HTR-8/SVneo (cell line): ENCODE results near the gene HLCS.

ENCODE experiments used
- DNase-seq: peaks from one replicate; pipeline ENCODE4 v3.0.0; 2011; ENCODE audit warnings: low spot score, mixed read lengths; ENCODE audit not compliant: insufficient read length
- FAIRE-seq: peaks from 2 replicates; lab custom pipeline; 2011; peaks lifted over from hg19 to GRCh38; lab: Jason Lieb, UNC

Gene HLCS

GRCh38 chr21:36734367-36735200 is 231.9 kb downstream of the HLCS start:
- FAIRE-seq: no peak

GRCh38 chr21:36733857-36734256 is 232.6 kb downstream of the HLCS start:
- FAIRE-seq: no peak
- no peak for DNase-seq

More at GRCh38 chr21:36734367-36735200, 231.9 kb downstream of the HLCS start:
- DNase-seq: no peak

GRCh38 chr21:36732761-36733160 is 233.7 kb downstream of the HLCS start:
- DNase-seq (no peak), FAIRE-seq (no peak)

DNA sequence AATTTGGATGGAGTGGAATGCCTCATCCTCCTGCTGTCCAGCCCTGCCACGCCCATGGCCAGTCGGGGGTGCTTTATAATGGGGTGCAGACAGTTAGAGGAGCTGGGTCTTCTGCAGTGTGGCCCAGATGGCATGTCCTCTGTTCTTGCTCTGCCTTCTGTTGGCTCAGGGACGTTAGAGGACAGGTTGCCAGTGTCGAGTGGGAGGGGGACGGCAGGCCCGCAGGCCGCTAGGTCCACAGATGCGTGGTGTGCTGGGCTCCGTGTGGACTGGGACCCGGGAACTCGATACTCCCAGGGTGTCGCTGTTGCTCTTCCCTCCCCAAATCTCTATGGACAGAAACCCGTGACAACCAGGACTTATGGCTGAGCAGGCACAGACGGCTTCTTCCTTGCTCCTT is 234.3 kb downstream of the HLCS start:
- FAIRE-seq (no peak), DNase-seq (no peak)

DNA sequence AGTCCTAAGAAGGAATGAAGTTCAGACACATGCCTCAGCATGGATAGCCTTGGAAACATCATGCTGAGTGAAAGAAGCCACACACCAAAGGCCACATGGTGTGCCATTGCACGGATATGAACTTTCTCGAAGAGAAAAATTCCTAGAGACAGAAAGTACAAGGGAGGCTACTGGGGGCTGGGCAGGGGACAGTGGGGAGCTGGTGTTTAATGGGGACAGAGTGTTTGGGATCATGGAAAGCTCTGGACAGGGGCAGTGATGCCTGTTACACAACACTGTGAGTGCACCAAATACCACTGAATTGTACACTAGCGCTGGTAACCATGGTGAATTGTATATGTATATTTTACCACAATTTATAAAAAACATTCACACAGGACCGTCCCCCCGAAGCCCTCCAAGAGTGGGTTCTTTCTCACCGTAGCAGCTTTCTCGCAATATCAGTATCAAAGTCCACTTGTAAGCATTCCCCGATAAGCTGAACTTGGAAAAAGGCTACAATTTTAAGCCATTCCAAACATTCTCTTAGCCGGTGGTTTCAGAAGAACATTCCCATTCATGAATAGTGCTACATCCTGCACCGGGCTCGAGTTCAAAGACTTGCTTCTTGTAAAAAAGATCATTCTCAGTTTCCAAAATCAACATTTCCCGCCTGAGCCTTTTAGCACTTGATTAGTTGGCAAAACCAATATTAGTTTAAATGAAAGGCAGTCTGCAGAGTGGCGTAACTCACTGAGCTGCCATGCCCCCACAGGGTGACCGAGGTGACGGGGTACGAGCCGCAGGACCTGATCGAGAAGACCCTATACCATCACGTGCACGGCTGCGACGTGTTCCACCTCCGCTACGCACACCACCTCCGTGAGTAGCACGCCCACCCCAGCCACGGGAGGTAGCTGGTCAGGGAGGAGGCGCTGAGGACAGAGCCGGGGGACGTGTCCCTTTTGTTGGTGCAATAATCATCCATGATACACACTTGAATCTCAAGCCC is 235.9 kb downstream of the HLCS start:
- FAIRE-seq (no peak), DNase-seq (no peak)

DNA sequence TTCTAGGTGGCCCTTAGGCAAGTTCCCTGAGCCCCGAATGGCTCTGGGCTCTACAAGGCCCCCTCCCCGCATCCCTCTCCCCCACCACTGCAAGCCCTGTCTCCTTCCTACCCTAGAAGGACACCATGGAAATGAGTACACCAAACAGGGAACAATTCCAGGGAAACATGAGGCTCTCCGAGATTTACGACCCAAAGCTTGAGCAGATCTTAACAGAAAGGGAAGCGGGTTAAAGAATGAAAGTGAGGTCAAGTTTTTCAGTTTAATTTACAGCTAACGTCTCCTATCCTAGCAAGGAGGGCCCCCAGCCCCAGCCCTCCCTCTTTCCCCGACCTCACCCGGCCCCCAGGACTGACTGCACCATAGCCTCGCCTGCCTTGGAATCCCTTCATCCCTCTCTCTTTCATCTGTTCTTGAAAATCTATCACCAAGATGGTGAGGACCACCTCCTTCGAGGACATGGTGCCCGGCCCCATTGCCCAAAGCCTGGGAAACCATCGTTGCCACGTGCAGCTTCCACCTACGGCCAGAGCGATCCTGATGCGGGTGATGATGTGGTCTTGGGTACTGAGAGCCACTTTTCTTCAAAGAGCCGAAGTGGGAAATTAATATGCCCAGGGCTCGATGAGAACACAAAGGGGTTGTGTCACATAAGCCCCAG is 237.0 kb downstream of the HLCS start:
- no peak for DNase-seq
- FAIRE-seq: no peak

DNA sequence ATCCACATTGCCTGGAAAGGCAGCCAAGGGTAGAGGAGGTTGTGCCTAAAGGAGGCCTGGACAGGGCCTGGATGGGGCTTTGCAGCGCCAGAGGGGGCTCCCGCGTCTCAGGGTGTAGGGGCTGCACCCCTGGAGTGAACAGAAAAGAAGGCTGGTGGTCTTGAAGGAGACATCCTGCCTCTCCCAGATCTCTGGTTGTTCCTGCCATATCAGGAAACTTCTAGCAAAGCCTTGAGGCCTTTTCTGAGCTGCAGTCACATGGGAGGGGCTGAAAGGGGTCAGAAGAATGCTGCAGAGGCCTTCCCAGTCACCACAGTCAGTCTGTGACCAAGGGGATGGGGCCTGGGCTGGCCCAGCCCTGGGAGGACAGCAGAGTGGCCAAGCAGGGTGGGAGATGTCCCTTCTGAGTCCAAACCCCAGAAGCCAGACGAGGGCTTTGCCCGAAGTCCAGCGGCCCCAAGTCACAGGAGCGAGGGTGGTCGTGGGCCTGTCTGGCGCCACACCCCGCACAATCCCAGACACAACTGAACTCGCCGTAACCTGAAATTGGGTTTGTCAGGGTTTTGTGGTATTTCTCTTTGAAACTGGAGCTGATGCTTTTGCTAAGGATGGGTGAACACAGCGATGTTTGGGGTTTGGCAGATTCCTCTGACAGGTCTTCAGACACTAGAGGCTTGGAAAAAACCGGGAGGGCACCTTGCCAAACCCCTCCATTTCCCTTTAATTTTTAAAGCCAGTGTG is 237.9 kb downstream of the HLCS start:
- DNase-seq (no peak), FAIRE-seq (no peak)

- DNase-seq (no peak), FAIRE-seq (no peak)
Measured at GRCh38 chr21:36727866-36728265, 238.6 kb downstream of the HLCS start.

GRCh38 chr21:36725793-36726386 is 240.6 kb downstream of the HLCS start:
- DNase-seq (no peak), FAIRE-seq (no peak)

DNA sequence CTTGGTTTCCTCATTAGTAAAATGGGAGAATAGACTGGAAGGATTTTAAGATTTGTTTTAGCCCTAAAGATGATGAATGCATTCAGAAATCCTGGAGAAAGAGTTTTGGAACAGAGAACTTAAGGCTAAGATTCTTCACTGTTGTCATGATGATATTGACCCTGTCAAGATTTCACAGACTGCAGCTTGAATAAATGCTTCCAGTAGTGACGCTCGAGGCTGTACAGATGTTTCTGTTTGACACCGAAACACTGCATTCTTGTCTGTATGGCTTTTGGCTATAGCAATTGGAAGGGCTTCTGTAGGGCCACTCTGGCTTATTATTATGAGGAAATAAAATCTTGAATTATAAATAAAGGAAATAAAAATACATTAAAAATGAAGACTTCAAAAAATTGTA is 241.8 kb downstream of the HLCS start:
- FAIRE-seq: no peak
- no peak for DNase-seq

GRCh38 chr21:36723371-36723881 is 243.0 kb downstream of the HLCS start:
- no peak for FAIRE-seq

DNA sequence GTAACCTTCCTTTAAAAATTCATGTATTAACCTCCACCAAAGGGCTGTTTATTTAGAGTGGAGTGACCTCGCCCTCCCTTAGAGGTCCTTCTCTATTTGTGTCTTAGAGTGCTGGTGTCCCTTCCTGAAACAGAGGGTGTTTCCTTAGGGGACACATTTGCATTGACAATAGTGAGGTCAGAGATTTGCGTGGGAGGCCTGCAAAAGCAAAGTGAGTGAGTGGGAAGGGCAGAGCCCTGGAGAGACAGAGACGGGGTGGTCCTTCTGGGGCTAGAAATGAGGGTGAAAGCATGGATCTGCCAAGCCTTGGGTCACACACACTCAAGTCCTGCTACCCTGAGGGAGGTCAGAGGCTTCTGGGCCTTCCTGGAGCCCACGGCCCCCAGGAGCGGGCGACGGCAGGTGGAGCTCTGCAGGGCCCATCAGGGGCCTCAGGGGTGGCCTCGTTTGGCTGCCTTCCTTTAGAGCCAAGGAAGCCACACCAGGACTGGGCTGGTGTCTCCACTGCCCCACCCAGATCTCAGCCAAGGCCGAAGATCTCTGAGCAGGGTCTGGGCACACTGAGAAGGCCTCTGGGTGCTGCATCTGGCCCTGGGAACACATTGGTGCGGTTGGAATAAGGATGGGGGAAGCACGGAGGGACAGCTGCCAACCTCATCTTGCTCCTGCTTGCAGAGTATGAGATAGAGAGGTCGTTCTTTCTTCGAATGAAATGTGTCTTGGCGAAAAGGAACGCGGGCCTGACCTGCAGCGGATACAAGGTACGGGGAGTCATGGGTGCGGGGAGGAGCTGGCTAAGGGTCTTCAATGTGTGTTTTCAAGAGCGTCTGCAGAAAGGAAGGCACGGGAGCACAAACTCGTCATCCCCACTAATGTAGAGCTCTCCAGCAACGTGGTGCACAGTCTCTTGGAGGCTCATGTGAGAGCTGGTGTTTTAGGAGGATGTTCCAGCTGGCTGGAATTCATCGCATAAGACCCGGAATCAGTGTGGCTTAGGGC is 243.8 kb downstream of the HLCS start:
- FAIRE-seq (no peak), DNase-seq (no peak)

More at GRCh38 chr21:36723371-36723881, 243.0 kb downstream of the HLCS start:
- no peak for DNase-seq

DNA sequence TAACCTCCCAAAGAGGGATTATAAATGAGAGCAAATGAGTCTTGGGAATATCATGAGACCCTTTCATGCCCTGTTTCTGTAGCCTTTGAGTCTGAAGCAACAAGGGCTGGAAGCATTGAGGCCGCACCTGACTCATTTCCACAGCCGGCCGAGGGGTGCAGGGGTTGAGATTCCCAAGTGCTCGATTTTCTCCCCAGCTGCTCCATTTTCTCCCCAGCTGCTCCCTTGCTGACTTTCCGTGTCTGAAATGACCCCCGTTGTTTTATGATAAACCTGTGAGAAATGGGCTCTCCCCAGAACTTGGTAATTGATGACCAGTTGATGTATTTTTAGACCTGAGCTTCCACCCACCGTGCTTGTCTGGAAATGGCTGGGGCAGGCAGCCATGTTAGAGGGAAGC is 244.7 kb downstream of the HLCS start:
- DNase-seq: no peak
- FAIRE-seq: no peak

DNA sequence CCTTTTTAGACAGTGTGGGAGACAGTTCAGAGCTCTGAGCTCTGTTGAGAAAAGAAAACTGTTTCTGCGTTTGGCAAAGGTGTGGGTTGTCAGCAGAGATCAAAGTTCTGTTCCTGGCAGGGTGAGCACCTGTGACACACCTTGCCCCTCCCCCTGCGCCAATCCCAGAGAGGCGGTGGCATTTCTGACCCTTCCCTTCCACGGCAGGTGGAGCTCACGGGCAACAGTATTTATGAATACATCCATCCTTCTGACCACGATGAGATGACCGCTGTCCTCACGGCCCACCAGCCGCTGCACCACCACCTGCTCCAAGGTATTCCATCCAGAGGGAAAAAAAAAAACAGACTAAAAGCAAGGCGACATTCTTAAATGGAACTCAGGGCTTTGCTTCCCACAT is 246.9 kb downstream of the HLCS start:
- FAIRE-seq: no peak
- DNase-seq: no peak

- no peak for FAIRE-seq
- no peak for DNase-seq
Measured at GRCh38 chr21:36718951-36719501, 247.4 kb downstream of the HLCS start.

GRCh38 chr21:36717976-36718375 is 248.5 kb downstream of the HLCS start:
- DNase-seq (no peak), FAIRE-seq (no peak)

- no peak for DNase-seq
- FAIRE-seq: no peak
Measured at GRCh38 chr21:36716836-36717235, 249.6 kb downstream of the HLCS start.

DNA sequence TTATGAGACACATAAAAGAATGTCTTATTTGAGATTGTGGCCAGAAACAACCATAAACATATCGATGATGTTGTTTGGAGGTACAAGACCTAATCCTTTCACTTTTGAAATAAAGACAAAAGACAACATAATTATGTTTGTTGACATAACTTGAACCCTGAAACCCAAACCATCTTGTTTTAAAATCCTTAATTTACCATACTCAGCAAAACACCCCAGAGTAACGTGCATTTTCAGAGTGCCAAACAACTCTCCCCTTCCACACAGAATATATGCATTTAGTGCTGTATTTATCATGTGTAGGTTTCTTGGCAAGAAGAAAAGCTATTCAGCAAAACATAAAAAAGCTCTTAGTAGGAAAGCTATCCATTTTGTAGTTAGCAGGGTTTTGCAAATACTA is 250.1 kb downstream of the HLCS start:
- DNase-seq (no peak), FAIRE-seq (no peak)
